Measurements from ENCODE around the gene CADPS. TPM values are rescaled to one million over a fixed set of nuclear protein-coding genes. Genes with fewer than 3 reads are reported as not detected.

The CADPS gene
- total RNA-seq, 1 donor from 2014 or later, result 265 TPM

DNA sequence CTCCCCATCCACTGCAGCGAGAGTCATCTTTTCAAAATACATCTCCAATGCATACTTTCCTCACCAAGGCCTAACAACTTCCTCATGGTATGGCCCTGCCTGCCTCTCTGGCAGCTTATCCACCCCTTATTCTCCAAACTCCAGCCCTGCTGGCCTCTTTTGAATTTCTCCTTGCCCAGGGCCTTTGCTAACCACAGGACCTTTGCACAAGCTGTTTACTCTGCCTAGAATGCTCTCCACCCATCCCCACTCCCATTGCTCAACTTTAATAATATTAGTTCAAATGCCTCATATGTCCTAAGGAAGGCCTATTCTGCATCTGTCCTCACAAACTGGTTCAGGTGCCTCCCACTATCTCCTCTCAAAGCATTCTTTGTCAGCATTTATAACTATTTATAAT lies 230.7 kb downstream of the CADPS start:
- Mint-ChIP-seq H3K9me3 (ENCODE audit: unreplicated experiment) (no peaks in the 10 kb centered on the region), H3K27ac (ENCODE audit: unreplicated experiment) (no peak overlapping the region), H3K27me3 (ENCODE audit: unreplicated experiment) (no peaks in the 10 kb centered on the region), H3K36me3 (ENCODE audit: unreplicated experiment) (no peaks in the 10 kb centered on the region), H3K4me1 (ENCODE audit: low read depth, unreplicated experiment) (no peaks in the 10 kb centered on the region), H3K4me3 (ENCODE audit: unreplicated experiment) (no peak overlapping the region)
- TF ChIP-seq, protein P1, sequence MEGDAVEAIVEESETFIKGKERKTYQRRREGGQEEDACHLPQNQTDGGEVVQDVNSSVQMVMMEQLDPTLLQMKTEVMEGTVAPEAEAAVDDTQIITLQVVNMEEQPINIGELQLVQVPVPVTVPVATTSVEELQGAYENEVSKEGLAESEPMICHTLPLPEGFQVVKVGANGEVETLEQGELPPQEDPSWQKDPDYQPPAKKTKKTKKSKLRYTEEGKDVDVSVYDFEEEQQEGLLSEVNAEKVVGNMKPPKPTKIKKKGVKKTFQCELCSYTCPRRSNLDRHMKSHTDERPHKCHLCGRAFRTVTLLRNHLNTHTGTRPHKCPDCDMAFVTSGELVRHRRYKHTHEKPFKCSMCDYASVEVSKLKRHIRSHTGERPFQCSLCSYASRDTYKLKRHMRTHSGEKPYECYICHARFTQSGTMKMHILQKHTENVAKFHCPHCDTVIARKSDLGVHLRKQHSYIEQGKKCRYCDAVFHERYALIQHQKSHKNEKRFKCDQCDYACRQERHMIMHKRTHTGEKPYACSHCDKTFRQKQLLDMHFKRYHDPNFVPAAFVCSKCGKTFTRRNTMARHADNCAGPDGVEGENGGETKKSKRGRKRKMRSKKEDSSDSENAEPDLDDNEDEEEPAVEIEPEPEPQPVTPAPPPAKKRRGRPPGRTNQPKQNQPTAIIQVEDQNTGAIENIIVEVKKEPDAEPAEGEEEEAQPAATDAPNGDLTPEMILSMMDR (IDR thresholded peaks at IDR 0.05; ENCODE audit: partially characterized antibody, unreplicated experiment), result no peak
- DNase-seq, result no peak

DNA sequence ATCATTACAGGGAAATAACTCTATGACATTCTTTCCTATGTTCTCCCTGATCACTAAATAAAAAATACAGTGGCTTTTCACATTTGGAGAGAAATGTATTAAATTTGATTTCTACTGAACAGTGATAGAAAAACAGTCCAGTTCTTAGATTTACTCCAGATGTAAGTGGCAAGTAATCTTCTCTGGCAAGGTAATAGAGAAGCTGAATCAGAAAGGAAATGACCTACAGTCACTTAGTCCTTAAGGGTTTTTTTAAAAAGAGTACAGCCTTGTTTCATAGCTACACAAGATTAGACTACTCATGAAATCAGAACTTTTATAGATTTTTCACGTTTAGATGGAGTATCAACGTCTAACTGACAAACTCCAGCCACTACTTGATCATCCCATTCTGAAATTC lies 236.9 kb downstream of the CADPS start:
- Mint-ChIP-seq H3K27me3 (ENCODE audit: unreplicated experiment) (no peaks in the 10 kb centered on the region), H3K4me1 (ENCODE audit: low read depth, unreplicated experiment) (peaks cover 15% of the 10 kb centered on the region), H3K9me3 (ENCODE audit: unreplicated experiment) (no peaks in the 10 kb centered on the region), H3K4me3 (ENCODE audit: unreplicated experiment) (no peak overlapping the region), H3K27ac (ENCODE audit: unreplicated experiment) (no peak overlapping the region), H3K36me3 (ENCODE audit: unreplicated experiment) (no peaks in the 10 kb centered on the region)
- no peak for DNase-seq
- TF ChIP-seq, protein P1 (IDR thresholded peaks at IDR 0.05; ENCODE audit: partially characterized antibody, unreplicated experiment), result no peak

DNA sequence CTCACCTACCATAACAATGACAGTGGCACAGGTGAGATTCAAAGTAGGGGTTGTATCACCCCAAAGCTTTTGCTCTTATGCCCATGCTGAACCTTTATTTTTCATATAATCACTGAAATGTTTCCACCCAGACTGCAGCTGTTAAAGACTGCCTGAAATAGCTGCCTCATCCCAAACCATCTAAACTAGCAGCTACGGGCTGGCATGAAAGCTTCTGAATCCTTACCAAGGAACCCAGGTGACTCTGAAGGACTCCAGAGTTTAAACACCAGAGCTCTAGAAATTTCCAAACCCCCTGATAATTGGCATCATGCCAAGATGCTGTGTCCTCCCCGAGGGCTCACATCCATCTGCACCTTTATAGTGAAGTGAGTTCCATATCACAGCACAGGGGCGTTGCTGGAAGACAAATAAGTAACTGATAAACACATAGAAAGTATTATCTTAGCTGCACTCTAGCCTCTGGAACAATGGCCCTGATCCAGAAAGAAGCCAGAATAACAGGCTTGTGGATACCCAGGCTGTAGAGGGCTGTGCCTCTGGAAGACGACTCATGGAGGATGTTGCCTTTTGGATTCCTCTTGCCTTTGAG lies 238.9 kb downstream of the CADPS start:
- no peak overlapping the region for H3K4me3 Mint-ChIP-seq (ENCODE audit: unreplicated experiment)
- H3K27me3 Mint-ChIP-seq (ENCODE audit: unreplicated experiment), result no peaks in the 10 kb centered on the region

DNA sequence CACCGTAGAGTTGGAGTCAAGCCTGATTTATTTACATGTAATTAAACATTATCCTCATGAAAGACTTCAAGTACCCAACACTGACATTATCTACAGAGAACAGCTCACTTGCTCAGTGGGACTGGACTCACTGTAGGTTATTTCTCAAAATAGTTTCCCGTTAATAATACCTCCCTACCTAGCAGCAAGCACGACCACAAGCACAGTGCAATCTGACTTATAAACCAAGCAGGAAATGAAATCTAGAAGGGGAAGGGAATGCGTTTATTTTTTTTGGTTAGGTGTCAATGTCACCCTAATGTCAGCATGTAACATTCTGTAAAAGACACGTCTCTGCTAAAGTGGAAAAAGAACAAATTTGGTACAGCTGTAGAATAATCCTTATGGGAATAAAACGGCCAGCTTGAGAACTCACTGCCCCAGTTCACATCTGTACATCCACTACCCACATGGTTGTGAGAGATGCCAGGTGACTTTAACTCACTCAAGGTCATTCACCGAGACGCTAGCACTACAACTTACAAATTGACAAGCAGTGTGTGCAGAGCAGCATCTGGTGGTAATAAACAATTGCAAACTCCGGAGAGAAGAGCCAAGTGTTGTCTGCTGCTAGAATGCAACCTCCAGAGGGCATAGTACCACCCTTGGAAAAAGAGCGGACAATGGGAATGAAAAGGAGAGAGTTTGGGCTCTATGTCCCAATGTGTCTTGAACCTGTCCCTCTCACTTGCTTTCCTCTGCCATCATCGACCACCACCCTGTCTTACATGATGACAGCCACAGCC lies 242.5 kb downstream of the CADPS start:
- peaks cover 1% of the 10 kb centered on the region for H3K9me3 Mint-ChIP-seq (ENCODE audit: unreplicated experiment)
- H3K36me3 Mint-ChIP-seq (ENCODE audit: unreplicated experiment), result no peaks in the 10 kb centered on the region
- no peaks in the 10 kb centered on the region for H3K27me3 Mint-ChIP-seq (ENCODE audit: unreplicated experiment)
- TF ChIP-seq, protein P1 (IDR thresholded peaks at IDR 0.05; ENCODE audit: partially characterized antibody, unreplicated experiment), result no peak
- H3K4me3 Mint-ChIP-seq (ENCODE audit: unreplicated experiment), result no peak overlapping the region
- no peak for DNase-seq
- H3K27ac Mint-ChIP-seq (ENCODE audit: unreplicated experiment), result no peak overlapping the region
- peaks cover 18% of the 10 kb centered on the region for H3K4me1 Mint-ChIP-seq (ENCODE audit: low read depth, unreplicated experiment)

More for the DNA sequence above, 238.9 kb downstream of the CADPS start:
- no peaks in the 10 kb centered on the region for H3K9me3 Mint-ChIP-seq (ENCODE audit: unreplicated experiment)
- DNase-seq, result no peak
- no peaks in the 10 kb centered on the region for H3K36me3 Mint-ChIP-seq (ENCODE audit: unreplicated experiment)
- TF ChIP-seq, protein P1 (IDR thresholded peaks at IDR 0.05; ENCODE audit: partially characterized antibody, unreplicated experiment), result no peak
- peaks cover 20% of the 10 kb centered on the region for H3K4me1 Mint-ChIP-seq (ENCODE audit: low read depth, unreplicated experiment)
- H3K27ac Mint-ChIP-seq (ENCODE audit: unreplicated experiment), result no peak overlapping the region

DNA sequence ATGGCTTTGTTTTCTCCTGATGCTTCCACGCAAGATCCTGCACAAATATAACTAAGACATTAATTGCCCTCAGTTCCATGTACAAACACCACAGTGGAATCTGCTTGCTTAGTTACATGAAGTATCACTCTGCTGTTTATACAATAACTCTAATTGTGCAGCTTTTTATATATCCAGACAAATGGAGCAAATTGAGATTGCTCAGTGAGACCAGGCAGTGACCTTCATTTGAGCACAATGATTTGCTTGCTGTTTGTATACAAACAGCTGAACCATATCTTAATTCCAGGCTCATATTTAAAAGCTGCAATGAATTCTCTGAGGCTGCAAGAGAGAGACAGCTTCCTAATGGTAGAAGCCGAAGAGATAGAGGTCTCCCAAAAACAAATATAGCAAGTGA lies 243.7 kb downstream of the CADPS start:
- Mint-ChIP-seq H3K4me1 (ENCODE audit: low read depth, unreplicated experiment) (peaks cover 9% of the 10 kb centered on the region), H3K4me3 (ENCODE audit: unreplicated experiment) (no peak overlapping the region), H3K9me3 (ENCODE audit: unreplicated experiment) (peaks cover 1% of the 10 kb centered on the region), H3K27me3 (ENCODE audit: unreplicated experiment) (no peaks in the 10 kb centered on the region), H3K27ac (ENCODE audit: unreplicated experiment) (no peak overlapping the region), H3K36me3 (ENCODE audit: unreplicated experiment) (no peaks in the 10 kb centered on the region)
- DNase-seq, result no peak
- TF ChIP-seq, protein P1 (IDR thresholded peaks at IDR 0.05; ENCODE audit: partially characterized antibody, unreplicated experiment), result no peak

All from glutamatergic neuron (in vitro differentiated cells).